GM13976 (cell line): ENCODE data around the gene KIR3DL2.
"Not testable (repeated sequence)": the region's sequence is repeated elsewhere in the genome, so short reads cannot be mapped to it uniquely, and the experiment has no call there.

Source experiments
- DNase-seq: peaks from one replicate; pipeline ENCODE4 v3.0.0; 2012; ENCODE audit warnings: low spot score
- CTCF ChIP-seq: IDR thresholded peaks from 2 replicates; pipeline ENCODE4 v1.5.1; 2012; ENCODE audit warnings: borderline replicate concordance, mild to moderate bottlenecking; ENCODE audit not compliant: insufficient read depth; ENCODE audit errors: extremely low read depth, missing control alignments, control extremely low read depth
- in situ Hi-C: fragments of 300-500 bp; cut with MboI; formaldehyde crosslinking; loops from one replicate; pipeline ENCODE4 v1.12.0; 2022; ENCODE audit warnings: low sequenced_read_pairs, mixed read lengths, inconsistent platforms; ENCODE audit not compliant: unreplicated experiment

The KIR3DL2 gene

DNA sequence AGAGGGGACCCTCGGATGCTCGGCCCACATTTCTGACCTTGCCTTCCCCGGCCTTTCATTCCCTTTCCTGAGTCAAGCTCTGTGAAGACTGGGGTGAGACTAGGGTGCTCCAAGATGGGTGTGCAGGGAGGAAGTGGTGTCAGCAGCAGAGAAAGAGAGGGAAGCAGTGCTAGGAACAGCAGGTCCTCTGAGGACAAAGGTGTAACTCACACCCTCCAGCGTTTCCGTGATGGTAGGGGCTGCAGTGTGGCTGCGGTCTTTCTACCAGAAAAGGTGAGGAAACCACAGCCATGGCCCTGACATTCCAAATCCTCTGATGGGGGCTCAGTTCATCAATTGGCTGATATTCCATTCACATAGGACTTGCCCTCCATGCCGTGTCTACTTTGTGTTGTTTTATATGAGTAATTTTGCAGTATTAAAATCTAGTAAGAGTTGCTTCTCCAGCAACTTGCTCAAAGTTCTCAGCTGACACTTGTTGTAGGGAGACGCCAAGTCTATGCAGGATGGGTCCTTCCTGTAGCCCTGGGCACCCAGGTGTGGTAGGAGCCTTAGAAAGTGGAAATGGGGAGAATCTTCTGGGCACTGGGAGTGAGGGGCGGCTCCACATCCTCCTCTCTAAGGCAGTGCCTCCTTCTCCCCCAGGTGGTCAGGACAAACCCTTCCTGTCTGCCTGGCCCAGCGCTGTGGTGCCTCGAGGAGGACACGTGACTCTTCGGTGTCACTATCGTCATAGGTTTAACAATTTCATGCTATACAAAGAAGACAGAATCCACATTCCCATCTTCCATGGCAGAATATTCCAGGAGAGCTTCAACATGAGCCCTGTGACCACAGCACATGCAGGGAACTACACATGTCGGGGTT is 32.3 kb upstream of the KIR3DL2 start:
- TF ChIP-seq CTCF, result no peak
- in situ Hi-C loops, result no loop called here

GRCh38 chr19:54824416-54824815 is 25.8 kb upstream of the KIR3DL2 start:
- in situ Hi-C loops, DNase-seq: not testable (repeated sequence)

More for the DNA sequence above, 32.3 kb upstream of the KIR3DL2 start:
- no peak for DNase-seq

DNA sequence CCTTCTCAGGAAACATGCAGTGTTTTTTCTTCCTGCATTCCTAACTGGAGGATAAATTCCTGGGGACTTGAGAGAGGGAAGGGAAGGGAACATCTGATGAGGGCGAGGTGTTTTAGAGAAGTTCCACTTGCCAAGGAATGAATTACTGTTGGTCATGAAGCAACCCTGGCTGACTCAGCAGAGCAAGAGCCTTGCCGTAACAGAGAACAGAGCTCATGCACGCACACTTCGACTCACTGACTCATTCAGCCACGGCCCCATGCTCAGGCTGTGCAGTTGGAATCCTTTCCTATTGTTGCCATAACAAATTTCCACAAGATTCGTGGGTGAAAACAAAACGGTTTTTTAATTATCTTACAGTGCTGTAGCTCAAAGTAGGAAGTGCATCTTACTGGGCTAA is 24.9 kb upstream of the KIR3DL2 start:
- not testable (repeated sequence) for DNase-seq

DNA sequence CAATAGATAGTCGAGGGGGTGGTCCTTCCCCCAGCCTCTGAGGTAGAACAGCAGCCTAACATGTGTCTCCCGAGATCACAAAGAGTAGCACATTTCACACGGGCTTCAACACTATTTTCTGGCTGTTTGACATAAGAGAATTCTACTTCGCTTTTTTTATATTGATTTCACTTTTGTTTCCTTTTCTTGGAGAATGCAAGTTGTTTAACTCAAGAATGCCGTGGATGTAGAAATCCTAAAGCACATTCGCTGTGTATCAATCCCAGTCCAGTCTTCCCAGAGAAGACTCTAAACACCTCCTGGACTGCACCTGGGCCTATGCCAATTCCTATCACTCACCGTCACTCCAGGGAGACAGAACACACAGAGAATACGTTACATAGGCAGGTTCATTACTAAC is 22.2 kb upstream of the KIR3DL2 start:
- DNase-seq, in situ Hi-C loops: not testable (repeated sequence)

More for the DNA sequence above, 24.9 kb upstream of the KIR3DL2 start:
- in situ Hi-C loops, result not testable (repeated sequence)

DNA sequence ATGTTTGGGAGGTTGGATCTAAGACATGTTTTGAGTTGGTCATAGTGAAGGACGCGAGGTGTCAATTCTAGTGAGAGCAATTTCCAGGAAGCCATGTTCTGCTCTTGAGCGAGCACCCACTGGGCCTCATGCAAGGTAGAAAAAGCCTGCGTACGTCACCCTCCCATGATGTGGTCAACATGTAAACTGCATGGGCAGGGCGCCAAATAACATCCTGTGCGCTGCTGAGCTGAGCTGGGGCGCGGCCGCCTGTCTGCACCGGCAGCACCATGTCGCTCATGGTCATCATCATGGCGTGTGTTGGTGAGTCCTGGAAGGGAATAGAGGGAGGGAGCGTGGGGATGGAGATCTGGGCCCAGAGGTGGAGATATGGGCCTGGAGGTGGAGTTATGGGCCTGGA is 17.7 kb upstream of the KIR3DL2 start, which contains the start of gene KIR2DS4:
Gene KIR2DS4, plus strand, starts transcription at position 181 of the 400 bp plus-strand sequence.
- in situ Hi-C loops, DNase-seq: not testable (repeated sequence)

- in situ Hi-C loops, DNase-seq: not testable (repeated sequence)
Observed at GRCh38 chr19:54835126-54835525, 15.1 kb upstream of the KIR3DL2 start.

DNA sequence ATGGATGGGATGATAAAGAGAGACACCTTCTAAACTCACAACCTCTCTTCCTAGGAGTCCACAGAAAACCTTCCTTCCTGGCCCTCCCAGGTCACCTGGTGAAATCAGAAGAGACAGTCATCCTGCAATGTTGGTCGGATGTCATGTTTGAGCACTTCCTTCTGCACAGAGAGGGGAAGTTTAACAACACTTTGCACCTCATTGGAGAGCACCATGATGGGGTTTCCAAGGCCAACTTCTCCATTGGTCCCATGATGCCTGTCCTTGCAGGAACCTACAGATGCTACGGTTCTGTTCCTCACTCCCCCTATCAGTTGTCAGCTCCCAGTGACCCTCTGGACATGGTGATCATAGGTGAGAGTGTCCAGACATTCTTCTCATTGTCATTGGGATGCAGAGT is 12.7 kb upstream of the KIR3DL2 start:
- in situ Hi-C loops, DNase-seq: not testable (repeated sequence)

DNA sequence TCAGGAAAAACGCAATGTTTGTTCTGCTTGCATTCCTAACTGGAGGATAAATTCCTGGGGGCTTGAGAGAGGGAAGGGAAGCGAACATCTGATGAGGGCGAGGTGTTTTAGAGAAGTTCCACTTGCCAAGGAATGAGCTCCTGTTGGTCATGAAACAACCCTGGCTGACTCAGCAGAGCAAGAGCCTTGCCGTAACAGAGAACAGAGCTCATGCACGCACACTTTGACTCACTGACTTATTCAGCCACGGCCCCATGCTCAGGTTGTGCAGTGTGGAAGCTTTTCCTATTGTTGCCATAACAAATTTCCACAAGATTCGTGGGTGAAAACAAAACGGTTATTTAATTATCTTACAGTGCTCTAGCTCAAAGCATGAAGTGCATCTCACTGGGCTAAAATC is 7.1 kb upstream of the KIR3DL2 start:
- in situ Hi-C loops, DNase-seq: not testable (repeated sequence)

DNA sequence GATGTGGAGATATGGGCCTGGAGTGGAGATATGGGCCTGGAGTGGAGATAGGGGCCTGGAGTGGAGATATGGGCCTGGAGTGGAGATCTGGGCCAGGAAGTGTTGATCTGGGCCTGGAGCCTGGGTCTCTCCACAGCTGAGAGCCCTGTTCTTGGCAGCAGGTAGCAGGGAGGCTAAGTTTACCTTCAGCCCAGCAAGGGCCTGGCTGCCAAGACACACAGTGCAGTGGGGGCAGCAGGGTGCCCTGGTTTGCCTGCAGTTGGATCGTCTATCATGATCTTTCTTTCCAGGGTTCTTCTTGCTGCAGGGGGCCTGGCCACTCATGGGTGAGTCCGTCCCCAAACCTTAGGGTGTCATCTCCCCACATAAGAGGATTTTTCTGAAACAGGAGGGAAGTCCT is 687 bp downstream of the KIR3DL2 start:
- in situ Hi-C loops, result no loop called here
- no peak for TF ChIP-seq CTCF
- DNase-seq, result no peak

GRCh38 chr19:54851353-54851752 is 1.1 kb downstream of the KIR3DL2 start:
- DNase-seq, result no peak
- in situ Hi-C loops, result no loop called here

DNA sequence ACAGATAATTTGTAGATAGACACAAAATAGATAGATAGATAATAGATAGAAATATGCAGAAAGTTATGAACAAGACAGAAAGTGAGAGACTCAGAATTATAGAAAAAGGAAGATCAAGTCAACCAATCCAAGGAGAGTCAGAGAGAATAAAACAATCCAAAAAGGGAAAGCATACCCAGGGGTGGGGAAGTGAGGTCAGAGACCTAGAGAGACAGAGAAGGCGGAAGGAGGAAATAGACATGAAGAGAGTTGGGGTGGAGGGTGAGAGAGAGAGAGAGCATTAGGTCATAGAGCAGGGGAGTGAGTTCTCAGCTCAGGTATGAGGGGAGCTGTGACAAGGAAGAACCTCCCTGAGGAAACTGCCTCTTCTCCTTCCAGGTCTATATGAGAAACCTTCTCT is 5.0 kb downstream of the KIR3DL2 start:
- DNase-seq, in situ Hi-C loops: not testable (repeated sequence)

More at GRCh38 chr19:54851353-54851752, 1.1 kb downstream of the KIR3DL2 start:
- TF ChIP-seq CTCF, result no peak

GRCh38 chr19:54858476-54858875 is 8.2 kb downstream of the KIR3DL2 start:
- DNase-seq, in situ Hi-C loops: not testable (repeated sequence)

GRCh38 chr19:54859421-54859820 is 9.2 kb downstream of the KIR3DL2 start:
- in situ Hi-C loops, DNase-seq: not testable (repeated sequence)

DNA sequence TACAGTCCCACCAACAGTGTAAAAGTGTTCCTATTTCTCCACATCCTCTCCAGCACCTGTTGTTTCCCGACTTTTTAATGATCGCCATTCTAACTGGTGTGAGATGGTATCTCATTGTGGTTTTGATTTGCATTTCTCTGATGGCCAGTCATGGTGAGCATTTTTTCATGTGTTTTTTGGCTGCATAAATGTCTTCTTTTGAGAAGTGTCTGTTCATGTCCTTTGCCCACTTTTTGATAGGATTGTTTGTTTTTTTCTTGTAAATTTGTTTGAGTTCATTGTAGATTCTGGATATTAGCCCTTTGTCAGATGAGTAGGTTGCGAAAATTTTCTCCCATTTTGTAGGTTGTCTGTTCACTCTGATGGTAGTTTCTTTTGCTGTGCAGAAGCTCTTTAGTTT is 13.2 kb downstream of the KIR3DL2 start:
- in situ Hi-C loops, DNase-seq: not testable (repeated sequence)
